GM19452 (cell line): ENCODE results near the gene FAM120A.
A peak's percentile ranks its signal among the peaks of the same experiment; 100 is the strongest.

Source experiments
- ATAC-seq: cut with Tn5 transposase; IDR thresholded peaks from one replicate; pipeline ENCODE4 v1.9.1; 2021; ENCODE audit not compliant: unreplicated experiment

The FAM120A gene

DNA sequence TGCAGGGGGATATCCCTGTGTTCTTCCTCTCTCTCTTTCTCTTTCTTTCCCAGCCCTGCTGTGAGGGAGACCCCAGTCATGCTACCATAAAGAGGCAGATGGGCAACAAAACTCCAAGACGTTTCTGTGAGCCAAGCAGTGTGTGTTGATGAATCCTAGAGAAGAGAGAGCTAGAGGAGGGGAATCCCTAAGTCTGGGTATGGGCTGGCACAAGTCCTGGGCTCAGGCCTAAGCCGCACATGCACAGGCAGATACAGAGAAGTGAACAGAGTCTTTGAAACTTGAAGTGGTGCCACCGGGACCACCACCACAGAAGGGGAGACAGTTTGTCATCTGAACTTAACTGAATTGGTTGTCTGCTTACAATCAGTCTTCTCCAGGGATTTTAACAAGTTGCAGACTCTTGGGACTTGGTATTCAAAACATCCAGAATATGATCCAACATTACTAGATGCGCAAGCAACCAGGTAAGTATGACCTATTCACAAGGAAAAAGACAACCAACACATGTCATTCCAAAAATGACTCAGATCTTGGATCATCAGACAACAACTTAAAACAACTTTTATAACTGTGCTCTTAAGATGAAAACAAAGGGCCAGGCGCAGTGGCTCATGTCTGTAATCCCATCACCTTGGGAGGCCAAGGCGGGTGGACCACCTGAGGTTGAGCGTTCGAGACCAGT lies 10.4 kb upstream of the FAM120A start:
- no peak for ATAC-seq

DNA sequence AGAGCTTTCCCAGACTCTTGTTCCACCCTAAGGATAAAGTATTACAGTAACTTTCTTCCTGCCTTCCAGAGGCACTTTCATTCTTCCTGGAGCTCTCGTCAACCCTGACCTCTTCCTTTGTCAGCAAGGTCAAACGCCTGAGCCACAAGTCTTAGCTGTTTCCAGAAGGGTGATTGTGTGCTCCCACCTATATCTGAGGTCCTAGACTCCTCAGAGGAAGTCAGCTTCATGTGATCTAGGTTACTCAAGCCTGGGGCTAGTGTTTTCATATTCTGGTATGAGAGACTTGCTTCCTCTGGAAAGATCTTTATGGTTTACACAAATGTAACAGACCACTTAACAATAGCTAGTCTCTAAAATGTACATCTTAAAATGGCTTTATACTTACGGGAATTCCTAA lies 5.4 kb upstream of the FAM120A start:
- no peak for ATAC-seq

DNA sequence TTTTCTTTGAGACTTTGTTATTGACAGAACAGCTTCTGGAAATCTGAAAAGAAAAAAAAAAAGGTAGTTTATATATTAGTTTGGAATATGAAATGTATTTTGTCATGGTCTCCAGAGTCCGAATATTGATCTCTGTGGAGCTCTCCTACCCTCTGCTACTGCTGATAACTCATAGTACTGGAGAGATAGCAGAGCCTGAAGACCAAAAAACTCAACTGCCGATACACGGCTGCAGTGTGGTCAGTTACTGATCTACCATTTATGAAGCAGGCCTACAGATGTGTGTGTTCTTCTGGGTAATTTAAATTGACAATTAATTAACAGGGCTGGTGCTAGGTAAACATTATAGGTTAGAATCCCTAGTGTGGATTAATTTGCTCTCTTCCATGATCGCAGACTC lies 3.8 kb upstream of the FAM120A start:
- no peak for ATAC-seq

DNA sequence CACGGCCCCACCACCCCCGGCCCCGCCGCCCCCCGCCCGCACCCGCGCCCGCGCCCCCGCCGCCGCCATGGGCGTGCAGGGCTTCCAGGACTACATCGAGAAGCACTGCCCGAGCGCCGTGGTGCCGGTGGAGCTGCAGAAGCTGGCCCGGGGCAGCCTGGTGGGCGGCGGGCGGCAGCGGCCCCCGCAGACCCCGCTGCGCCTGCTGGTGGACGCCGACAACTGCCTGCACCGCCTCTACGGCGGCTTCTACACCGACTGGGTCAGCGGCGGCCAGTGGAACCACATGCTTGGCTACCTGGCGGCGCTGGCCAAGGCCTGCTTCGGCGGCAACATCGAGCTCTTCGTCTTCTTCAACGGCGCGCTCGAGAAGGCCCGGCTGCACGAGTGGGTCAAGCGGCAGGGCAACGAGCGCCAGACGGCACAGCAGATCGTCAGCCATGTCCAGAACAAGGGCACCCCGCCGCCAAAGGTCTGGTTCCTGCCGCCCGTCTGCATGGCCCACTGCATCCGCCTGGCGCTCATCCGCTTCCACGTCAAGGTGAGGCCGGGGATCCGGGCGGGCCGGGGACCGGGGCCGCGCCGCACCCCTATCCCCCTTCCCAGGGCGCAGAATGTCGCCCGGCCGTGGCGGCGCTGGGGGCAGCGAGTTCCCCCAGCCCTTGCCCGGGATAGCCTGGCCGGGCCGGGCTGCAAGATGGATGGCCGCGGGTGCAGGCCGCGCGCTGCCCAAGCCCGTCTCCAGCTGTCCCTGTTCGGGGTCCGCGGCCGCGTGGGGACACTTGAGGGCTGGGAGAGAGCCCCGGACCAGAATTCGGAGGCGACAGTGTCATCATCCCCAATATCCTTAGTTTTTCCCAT lies 594 bp downstream of the FAM120A start:
- ATAC-seq: peak; percentile 13

DNA sequence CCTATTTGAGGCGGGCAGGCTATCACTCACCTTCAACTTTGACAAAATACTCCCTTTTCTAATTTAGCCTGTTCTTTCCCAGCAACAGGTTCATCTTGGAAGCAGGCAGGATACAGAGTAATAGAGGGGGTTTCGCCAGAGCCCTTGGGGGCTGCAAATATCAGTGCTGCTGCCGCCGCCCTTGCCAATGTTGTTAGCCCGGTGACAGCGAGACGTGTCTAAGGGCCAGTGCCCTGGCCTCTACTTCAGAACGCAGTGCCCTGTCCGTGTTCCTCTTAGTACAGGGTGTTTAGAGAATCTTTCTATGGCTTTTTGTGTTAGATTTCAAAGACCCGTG lies 1.2 kb downstream of the FAM120A start:
- ATAC-seq: no peak

DNA sequence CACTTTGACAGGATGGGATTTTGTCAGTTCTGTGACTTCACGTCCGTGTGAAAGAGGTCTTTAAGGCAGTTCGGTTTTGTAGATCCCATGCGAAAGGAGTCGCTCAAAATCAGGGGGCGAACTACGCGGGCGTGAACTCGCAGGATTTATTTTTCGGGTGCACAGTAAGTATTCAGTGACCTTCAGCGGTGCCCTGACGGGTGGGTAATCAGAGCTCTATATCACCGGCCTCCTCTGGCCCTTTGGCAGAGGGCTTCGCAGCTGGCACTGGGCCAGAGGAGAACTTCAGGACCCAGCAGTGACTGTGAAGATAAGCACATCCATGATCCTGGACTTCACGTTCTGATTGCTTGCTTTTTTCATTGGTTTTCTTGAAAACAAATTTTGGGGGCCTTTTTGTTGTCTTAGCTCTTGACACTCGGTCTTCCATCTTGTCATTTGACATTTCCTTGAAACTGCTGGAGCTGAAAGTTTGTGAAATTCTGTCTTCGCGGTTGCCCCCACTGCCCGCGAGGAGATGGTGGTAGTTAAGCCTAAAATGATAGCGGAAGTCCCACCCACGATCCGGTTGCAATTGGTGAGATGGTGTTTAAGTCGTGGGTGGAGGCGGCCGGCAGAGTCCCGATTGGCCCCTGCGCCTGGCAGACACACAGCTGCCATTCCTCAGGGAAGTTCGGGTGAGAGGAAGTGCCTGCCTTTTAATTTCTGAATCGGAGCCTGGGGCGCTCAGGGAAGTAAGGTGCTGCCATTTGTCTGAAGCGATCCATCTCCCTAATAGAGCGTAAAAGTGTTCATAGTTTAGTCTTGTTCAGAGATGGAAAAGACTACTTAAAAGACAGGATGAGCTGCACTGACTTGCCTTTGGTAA lies 1.8 kb downstream of the FAM120A start, which contains the start of gene FAM120AOS:
TSS of gene FAM120AOS (minus strand) at position 535 of the 868 bp plus-strand sequence. CDS start 872 bp downstream, outside the sequence.
- peak; percentile 49 for ATAC-seq

DNA sequence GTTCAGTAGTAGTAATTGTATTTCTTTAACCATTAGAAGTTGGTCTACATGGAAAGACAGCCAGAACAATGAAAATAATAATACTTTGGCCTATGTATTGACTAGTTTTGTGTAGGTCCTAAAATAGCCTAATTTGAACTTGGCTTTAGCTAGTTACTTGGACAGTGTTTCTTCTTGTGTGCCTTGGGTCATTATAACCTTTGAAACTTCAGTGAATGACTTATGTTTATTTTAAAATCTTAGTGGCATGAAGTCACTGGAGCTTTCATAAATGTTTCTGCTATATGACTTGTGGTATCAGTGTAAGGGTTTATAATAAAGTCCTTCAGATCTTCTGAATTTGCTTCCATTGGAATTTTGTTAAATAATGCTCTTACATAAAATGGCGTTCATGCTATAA lies 4.5 kb downstream of the FAM120A start:
- ATAC-seq: no peak

DNA sequence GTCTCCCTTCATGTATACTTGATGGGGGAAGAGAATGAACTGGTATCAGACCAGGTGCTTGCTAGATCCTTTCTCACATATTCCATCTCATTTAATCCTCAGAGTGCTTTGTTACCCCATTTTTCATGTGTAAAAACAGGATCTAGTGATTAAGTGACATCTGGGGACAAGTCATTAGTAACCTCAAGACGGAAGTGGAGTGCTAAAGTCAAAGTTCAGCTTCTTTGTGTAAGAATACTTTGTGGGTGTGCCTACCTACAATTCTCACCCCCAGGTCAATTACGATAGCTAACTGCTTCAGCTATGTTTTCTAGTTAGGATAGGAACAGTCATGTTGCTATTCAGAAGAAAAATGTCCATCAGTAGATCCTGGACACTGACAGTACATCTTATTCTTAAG lies 5.0 kb downstream of the FAM120A start:
- no peak for ATAC-seq

DNA sequence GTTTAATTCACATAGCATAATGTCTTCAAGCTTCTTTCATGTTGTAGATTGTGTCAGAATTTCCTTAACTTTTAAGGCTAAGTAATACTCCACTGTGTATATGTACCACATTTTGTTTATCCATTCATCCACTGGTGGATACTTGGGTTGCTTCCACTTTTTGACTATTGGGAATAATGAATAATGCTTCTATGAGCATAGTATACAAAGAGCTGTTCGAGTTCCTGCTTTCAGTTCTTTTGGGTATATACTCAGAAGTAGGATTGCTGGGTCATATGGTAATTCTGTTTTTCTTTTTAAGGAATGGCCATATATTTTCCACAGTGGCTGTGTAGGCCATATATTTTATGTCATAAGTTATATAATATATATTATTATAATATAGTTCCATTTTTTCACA lies 5.5 kb downstream of the FAM120A start:
- no peak for ATAC-seq

DNA sequence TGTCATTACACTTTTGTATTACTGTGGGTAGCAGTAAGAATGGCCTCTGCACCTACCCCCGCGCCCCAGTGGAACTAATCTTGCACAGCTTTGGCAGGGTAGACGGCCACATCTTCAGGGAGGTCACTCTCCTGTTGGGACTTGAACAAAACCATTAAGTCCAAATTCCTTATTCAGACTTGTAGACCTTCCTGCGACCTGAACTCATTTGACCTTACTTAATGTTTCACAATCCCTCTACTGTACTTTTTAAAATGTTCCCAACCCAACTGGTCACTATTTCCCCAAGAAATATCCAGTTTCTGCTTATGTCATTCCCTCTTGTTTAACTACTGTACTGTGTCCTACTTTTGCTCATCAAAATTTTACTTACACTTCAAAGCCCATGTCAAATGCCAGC lies 7.2 kb downstream of the FAM120A start:
- no peak for ATAC-seq

DNA sequence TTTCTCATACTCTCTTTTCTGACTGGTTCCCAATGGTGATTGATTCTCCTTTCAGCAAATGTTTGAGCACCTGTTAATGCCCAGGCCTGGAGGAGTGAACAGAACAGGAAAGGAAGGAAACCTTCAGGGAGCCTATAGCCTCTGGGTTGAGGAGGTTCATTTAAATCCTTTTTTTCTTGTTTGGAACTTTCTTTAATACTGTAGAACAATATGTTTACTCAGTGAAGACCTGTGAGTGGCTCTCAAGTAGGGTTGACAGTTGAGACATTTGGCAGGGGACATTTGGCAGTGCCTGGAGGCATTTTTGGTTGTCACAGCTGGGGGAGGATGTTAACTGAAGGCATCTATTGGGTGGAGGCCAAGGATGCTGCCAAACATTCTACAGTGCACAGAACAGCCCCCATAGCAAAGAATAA lies 8.0 kb downstream of the FAM120A start:
- ATAC-seq: no peak

DNA sequence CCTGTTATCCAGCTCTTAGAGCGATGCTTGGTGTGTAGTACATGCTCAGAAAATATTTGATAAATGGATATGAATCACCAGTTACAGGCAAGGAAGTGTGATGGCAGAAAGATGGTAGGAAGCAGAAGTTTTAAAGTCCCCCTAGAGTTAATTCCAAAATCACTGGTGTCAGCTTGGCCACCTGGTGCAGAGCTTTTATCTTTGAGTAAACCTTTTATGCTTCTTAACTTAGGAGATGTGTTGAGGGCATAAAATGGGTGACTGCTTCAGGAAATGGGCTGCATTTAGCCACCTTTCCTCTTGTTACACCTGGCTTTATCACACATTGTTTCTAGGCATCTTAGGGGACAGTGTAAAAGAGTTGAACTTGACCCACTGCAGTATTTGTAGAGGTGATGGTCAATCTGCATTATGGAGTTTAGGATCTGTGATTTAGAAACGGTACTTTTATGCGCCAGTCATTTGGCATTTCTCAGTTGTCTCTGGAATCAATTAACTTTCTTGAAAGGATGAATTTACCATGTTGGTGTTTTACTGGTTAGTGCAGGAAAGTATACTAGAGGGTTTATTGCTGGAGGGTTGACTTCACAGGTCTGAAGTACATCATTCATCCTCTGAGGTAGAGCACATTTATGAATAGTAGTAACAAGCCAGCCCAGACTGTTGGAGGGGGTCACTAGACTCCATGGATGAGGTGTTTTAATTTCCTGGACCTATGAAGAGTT lies 9.4 kb downstream of the FAM120A start:
- ATAC-seq: no peak

DNA sequence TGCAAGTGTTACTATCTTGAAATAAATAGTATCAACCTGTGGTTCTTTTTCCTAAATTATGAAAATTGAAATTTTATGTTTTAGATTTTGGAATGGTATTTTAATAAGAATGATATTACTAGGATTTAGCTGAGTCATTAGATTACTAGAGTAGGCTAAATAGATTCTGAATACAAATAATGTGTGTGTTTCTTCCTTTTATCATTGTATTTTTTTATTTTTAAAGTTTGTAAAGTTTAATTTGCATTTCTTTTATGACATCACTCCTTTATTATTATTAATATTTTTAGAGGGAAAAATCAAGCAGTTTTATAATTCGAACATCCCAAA lies 9.9 kb downstream of the FAM120A start:
- no peak for ATAC-seq

DNA sequence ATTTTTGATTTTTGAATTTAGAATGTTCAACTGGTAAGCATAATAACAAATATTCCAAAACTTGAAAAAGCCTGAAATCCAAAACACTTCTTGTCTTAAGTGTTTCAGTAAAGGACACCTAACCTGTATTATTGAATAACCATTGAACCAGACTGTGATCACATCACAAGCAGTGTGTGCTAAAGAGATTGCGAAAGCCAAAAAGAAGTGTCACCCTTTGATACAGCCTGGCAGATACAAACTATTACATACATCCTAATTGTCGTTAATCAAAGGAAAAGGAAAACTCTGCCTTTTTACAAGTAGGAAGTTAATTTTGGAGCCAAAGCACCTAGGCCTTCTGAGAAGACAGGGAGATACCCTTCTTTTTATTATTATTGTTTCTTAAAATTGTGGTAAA lies 10.3 kb downstream of the FAM120A start:
- no peak for ATAC-seq

DNA sequence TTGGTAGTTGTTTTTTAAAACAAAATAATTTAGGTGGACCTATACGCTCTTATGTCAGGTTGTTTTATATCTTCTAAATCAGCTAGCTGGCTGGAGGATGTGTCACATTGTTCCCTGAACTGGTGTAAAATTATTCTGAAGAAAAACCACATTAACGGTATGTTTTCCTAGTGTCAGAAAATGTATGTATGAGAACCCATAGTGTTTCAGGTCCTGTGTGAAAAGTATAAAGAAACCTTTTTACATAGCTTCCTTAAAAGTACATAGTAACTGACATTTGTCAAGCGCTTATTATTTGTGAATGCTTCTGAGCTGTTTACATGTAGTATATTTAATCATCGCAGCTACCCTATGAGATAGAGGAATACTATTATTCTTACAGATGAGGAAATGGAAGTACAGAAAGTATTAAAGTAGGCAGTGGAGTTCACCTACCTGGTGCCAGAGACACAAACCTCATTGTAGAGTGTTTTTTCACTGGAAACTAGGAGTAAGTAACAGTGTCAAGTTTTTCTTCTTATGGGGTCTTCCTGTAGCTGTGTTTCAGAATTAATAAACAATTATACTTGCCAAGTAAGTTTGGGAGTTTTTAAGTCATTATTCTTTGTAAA lies 12.3 kb downstream of the FAM120A start:
- no peak for ATAC-seq

DNA sequence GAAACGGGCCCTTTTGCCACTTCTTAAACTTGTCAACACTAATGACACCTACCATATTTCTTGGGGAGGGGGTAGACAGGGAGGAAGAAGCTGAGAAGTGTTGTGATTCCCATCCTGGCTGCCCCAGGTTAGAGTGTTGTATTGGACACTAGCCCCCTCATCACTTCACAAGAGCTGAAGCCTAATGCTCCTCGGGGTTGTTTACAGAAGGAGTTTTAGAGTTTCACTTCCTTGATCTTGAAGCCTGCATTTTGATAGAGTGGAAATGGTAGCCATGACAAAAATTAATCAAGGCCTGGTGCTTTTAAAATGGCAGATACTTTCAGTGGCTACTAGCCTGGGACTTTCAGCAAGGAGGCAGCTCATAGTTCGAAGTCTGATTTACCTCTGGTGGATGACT lies 12.9 kb downstream of the FAM120A start:
- ATAC-seq: no peak

DNA sequence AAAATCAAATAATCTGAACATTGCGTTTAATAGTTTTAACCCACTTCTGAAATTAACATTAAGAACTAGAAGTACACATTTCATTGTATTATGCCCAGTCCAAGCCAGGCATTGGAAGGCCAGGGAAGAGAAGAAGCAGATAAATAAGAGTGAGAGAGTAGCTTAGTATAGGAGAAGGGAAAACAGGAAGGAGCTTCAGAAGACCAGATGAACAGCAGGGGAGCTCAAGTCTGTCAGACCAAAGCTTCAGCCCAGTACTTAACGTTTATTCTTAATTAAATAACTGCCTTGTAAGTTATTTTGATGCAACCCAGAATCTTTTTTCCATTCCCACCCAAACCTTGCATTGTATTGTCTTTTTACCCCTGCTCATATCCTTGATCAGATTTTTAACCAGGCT lies 13.4 kb downstream of the FAM120A start:
- ATAC-seq: no peak

DNA sequence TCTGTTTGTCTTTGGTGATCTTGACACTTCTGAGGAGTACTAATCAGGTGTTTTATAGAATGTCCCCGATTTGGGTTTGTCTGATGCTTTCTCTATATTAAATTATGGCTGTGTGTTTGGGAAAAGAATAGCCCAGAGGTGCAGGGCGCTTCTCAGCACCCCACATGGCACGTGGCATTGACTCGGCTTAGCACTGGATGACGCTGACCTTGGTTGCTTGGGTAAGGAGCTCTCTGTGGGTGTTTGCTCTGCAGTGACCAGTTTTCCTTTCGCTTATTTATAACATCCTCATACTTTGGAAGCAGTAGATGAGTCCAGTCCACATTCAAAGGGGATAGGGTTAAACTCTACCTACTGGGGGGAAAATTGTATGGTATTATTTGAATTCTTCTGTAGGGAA lies 14.4 kb downstream of the FAM120A start:
- ATAC-seq: no peak

DNA sequence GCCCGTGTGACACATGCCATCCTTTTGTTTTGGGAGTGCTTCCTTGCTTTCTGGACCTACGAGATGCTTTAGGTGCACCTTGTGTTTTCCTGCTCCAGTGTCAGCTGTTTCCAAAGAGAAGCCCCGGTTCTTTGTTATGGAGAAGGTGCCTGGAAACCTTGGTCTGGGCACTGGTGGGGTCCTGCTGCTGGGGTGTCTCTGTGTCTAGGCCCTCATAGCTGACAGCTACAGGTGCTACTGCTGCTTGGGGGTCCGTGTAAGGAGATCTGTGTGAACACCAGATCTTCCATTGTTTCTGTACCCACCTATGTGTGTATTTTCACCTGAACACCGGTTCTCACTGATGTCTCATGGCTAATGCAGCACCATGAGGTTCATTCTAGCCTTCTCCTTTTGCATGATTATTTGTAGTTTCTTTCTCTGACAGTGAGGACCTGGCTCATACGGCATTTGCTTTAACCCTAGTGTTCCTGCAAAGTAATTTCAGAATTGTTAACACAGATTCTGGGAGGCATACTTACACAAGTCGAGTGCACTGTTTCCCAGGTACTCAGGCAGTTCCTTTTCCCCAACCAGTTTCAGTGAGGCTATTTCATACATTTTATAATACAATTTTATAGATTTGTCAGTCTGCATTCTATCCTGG lies 15.1 kb downstream of the FAM120A start:
- ATAC-seq: no peak

DNA sequence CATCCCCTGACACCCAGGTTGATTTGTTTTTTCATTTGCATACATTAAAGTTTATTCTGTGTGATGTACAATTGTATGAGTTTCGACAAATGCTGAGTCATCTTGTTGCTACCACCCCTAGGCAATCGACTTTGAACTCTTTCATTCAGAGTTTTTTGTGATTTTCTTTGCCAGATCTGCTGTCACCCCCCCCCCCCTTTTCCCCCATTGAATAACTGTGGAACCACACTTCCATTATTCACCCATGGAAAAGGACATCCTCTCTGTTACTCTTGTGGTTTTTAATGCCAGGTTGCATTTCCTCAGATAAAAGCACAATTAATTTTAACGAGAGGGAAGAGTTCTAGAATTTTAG lies 15.6 kb downstream of the FAM120A start:
- no peak for ATAC-seq
